ENCODE measurements around the gene SPAST.
"Not testable (repeated sequence)": the region's sequence is repeated elsewhere in the genome, so short reads cannot be mapped to it uniquely, and the experiment has no call there.

The SPAST gene, protein sequence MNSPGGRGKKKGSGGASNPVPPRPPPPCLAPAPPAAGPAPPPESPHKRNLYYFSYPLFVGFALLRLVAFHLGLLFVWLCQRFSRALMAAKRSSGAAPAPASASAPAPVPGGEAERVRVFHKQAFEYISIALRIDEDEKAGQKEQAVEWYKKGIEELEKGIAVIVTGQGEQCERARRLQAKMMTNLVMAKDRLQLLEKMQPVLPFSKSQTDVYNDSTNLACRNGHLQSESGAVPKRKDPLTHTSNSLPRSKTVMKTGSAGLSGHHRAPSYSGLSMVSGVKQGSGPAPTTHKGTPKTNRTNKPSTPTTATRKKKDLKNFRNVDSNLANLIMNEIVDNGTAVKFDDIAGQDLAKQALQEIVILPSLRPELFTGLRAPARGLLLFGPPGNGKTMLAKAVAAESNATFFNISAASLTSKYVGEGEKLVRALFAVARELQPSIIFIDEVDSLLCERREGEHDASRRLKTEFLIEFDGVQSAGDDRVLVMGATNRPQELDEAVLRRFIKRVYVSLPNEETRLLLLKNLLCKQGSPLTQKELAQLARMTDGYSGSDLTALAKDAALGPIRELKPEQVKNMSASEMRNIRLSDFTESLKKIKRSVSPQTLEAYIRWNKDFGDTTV

DNA sequence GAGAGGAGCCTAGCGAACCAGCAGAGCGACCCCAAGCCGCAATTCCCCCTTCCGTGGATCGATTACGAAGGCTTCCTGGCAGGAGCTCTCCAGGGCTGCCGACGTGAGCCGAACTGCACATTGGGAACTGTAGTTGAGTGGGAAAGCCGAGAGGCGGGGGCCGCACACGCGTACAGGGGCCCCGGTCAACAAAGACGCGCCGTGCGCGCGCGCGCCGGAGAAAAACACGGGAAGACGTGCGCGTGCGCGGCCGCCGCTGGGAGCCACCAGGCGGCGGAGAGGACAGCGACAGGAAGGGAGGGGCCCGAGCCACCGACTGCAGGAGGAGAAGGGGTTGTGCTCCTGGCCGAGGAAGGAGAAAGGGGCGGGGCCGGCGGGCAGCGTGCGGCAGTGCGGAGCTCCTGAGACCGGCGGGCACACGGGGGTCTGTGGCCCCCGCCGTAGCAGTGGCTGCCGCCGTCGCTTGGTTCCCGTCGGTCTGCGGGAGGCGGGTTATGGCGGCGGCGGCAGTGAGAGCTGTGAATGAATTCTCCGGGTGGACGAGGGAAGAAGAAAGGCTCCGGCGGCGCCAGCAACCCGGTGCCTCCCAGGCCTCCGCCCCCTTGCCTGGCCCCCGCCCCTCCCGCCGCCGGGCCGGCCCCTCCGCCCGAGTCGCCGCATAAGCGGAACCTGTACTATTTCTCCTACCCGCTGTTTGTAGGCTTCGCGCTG is at the start of gene SPAST:
SPAST (plus strand) TSS at position 247 of the 711 bp plus-strand sequence; CDS start at position 523, 276 bp downstream.
- peak; percentile 99 for DNase-seq

DNA sequence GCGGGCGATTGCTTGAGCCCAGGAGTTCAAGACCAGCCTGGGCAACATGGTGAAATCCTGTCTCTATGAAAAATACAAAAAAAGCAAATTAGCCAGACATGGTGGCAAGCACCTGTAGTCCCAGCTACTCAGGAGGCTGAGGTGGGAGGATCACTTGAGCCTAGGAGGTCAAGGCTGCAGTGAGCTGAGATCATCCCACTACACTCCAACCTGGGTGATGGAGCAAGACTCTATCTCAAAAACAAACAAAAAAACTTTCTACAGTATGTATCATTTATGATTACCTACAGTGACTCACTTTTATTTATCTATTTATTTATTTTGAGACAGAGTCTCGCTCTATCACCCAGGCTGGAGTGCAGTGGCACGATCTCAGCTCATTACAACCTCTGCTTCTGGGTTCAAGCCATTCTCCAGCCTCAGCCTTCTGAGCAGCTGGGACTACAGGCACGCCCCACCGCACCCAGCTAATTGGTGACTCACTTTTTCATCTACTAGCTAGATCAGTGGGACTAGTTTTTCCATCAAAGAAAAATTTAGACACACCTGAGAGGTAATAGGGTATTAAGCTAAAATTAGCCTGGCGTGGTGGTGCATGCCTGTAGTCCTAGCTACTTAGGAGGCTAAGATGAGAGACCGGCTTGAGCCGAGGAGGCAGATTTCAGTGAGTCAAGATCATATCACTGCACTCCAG is 44.4 kb upstream of the SPAST start:
- not testable (repeated sequence) for DNase-seq

DNA sequence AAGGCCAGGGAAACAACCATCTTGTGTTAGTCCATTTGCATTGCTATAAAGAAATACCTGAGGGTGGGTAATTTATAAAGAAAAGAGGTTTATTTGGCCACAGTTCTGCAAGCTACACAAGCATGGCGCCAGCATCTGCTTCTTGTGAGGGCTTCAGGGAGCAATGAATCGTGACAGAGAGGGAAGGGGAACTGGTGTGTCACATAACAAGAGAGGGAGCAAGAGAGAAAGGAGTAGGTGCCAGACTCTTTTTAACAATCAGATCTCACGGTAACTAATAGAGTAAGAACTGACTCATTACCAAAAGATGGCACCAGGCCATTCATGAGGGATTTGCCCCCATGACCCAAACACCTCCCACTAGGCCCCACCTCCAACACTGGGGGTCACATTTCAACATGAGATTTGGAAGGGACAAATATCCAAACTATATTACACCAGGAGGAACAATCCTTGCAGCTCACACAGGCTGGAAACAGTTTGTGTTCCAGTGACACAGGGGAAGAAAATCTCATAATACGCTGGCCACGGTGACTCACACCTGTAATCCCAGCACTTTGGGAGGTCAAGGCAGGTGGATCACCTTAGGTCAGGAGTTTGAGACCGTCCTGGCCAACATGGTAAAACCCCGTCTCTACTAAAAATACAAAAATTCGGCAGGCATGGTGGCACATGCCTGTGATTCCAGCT is 29.0 kb upstream of the SPAST start:
- not testable (repeated sequence) for DNase-seq

DNA sequence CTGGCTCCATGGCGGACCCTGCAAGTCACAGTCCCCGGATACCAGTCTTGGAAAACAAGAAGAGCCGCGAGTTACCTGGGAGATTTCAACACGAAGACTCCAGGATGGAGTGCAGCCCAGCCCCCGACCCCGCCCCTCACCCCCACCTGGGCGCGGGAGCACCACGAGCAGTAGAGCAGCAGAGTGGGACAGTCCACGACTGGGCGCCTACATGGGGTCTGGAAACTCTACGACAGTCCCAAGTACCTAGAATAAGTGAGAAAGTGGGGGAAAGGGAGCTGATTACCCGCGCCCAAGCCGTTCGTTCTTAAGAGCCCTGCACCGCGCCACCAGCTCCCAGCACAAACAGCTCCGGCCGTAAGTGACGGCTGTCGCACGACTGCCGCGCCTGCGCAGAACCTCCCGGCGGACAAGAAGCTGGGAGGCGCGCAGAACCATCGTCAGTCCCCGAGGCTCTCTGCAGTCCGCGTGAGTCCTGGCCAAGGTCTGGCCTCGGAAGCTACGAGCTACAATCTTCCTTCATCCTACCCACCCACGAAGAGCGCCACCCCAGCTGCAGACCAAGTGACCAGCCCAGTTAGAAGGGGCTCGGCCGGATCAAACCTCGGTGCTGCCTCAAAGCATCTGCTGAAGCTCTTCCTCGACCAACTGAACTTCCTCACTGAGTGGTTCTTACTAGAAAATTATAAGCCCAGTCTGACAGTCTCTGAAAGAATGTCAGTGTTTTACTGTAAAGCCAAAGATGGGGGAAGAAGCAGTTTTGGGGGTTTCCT is 23.7 kb upstream of the SPAST start, which contains the start of gene DPY30:
DPY30 (minus strand) TSS at position 359 of the 773 bp plus-strand sequence; CDS start at position 10, 349 bp downstream.
- peak; percentile 92 for DNase-seq

DNA sequence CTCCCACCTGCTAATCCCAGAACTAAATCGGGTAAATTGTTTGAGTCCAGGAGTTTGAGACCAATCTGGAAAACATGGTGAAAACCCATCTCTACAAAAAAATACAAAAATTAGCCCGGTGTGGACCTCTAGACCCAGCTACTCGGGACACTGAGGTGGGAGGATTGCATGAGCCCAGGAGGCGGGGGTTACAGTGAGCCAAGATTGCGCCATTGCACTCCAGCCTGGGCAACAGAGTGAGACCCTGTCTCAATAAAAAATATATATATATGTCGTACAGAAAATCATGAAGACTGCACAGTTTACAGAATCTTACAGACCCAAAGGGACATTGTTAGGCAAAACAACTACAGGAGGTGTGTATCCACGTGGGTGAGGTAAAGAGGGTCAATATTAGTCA is 19.8 kb upstream of the SPAST start:
- DNase-seq = no peak

DNA sequence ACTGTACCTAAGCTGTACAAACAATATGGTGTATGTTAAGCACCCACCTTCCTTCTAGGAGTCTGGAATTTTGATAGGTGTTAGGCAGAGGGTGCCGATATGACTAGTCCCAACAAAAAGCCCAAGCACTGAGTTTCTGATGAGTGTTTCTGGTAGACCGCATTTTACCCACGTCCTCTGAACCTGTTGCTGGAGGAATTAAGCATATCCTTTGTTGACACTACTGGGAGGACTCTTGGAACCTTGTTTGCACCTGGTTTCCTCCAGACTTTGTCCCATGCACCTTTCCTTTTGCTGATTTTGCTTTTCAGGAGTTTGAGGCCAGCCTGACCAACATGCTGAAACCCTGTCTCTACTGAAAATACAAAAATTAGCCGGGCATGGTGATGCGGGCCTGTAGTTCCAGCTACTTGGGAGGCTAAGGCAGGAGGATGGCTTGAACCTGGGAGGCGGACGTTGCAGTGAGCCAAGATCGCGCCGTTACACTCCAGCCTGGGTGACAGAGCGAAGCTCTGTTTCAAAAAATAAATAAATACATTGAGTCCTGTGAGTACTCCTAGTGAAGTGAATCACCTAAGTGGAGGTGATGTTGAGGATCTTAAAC is 11.4 kb upstream of the SPAST start:
- no peak for DNase-seq

DNA sequence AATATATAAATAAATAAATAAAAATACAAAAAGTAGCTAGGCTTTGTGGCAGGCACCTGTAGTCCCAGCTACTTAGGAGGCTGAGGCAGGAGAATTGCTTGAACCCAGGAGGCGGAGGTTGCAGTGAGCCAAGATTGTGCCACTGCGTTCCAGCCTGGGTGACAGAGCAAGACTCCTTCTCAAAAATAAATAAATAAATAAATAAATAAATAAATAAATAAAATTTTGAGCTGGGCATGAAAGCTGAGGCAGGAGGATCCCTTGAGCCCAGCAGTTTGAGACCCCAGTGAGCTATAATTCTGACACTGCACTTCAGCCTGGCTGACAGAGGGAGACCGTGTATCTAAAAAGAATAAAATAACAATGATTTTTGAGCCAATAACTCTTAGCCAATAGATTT is 8.8 kb upstream of the SPAST start:
- DNase-seq = not testable (repeated sequence)

DNA sequence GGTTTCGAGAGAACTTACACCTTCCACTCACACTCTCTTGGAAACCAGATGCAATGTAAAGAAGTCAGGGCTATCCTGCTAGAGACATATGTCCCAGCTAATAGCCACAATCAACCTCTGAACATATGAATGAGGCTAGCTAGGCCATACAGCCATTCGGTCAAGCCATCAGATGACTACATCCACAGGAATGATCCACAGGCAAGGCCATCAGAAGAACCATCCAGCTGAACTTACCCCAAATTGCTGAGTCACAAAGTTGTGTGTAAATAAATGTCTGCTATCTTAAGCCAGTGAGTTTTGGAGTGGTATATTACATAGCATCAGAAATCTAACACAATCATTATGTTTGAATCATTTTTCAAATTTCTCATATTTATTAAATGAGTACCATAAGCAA is 5.2 kb upstream of the SPAST start:
- no peak for DNase-seq

DNA sequence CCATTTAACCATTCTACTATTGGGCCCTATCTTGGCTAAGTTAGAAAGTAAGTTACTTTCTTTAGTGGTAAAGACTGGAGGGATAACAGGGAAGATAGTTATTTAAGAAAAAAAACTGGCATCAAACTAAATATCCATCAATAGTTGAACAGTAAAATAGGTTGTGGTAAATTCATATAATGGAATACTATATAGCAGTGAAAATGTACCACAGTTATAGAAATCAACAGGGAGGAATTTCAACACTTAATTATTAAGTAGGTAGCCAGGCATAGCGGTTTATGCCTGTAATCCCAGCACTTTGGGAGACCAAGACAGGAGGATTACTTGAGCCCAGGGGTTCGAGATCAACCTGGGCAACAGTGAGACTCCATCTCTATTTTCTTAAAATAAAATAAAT is 3.1 kb upstream of the SPAST start:
- DNase-seq = no peak

DNA sequence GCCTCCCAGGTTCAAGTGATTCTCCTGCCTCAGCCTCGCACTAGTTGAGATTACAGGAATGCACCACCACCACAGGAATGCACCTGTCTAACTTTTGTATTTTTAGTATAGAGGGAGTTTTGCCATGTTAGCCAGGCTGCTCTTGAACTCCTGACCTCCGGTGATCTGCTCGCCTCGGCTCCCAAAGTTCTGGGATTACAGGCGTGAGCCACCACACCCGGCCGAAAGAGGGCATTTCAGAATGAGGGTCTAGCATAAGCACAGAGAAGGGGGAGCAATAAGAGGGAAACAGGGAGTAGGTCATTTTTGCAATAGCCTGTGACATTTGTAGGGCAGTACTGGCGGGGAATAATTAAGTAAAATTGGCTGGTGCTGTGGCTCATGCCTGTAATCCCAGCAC is 1.9 kb upstream of the SPAST start:
- no peak for DNase-seq

DNA sequence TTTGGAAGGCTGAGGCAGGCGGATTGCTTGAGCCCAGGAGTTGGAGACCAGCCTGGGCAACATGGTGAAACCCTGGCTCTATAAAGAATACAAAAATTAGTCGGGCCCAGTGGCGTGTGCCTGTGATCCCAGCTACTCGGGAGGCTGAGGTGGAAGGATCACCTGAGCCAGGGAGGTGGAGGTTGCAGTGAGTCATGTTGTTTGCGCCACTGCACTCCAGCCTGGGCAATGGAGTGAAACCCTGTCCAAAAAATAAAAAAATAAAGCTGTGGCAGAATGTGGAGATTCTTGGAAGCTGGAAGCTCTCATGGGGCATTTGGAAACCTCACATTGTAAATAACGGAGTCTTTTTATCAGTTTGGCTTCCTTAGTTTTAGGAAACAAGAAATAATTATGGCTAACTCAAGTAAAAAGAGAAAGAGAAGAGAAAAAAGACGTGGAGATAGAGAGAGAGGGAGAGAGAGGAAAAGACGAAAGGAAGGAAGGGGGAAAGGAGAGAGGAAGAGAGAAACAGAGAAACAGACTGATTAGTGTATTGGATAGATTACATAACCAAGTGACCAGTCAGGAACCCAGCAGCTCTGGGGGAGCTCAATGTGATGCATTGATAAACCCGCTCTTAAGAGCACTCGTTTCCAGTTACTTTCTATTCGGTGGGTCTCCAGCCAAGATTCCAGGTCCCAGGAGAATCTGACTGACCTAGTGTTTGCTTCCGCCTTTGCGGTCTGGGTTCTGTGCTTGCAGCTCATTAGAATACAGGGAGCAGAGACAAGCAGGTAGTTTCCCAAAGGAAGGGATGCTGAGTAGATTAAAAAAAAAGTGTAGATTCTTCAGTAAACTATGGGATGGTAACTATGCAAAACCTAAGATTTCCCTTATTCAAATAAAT is 1.1 kb upstream of the SPAST start:
- DNase-seq = peak; percentile 4

DNA sequence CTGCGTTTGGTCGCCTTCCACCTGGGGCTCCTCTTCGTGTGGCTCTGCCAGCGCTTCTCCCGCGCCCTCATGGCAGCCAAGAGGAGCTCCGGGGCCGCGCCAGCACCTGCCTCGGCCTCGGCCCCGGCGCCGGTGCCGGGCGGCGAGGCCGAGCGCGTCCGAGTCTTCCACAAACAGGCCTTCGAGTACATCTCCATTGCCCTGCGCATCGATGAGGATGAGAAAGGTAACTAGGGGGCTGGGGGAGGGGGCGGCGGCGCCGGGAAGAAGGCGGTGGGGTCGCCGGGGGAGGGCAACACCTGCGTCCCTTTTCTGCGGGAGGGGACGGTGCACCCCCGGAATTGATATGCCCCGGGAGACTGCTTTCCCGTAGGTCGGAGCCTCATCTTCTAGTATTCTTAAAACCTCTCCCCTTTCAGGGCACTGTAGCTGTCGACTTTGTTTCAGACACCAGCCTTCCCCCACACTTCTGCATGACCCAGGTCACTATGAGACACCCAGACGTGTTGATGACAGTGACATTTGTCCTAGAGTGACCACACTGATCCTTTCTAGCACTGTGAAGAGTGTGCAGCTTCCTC is 755 bp downstream of the SPAST start:
- DNase-seq = no peak

DNA sequence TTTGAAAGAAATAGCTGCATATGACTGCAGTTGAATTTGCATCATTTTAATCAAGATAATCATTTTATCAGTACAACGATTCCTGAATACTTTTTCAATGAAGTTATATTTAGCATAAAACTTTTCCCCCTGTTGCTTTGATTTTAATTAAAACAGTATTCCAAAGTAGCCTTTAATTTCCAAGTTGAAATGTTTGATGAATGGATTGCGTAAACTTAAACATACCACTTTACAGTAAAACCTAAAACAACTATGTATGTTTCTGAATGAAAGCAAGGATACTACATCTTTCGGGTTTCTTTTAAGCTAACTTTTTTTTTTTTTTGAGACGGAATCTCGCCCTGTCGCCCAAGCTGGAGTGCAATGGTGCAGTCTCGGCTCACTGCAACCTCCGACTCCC is 1.4 kb downstream of the SPAST start:
- DNase-seq = no peak

DNA sequence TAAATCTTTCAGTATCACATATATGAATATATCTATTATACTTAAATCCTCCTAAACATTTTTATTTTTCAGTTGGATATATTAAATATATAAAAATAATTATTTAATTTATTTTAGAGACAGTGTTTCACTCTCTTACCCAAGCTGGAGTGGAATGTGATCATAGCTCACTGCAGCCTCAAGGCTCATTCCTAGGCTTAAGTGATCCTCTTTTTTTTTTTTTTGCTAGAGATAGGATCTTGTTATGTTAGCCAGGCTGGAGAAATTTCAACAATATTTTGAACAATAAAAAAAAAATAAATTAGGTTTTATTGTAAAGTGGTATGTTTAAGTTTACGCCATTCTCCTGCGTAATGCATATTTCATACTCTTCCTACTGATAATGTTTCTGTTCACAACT is 4.2 kb downstream of the SPAST start:
- no peak for DNase-seq

DNA sequence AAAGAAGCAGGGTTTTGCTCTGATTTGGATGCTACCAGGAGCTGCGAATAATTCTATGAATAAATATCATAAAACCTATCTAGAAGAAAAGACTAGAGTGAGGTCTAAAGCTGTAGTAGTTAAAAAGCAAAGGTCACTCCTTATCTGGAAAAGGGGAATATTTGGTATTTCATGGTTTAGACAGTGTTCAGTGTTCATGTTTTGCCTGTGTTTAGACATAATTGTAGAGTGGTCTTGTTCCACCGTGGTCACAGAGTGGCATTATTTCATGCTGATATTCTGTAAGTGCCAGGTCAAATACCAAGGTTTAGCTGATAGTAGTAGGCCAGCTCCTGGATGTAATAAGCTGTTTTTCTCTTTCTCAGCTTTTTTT is 10.8 kb downstream of the SPAST start:
- DNase-seq = no peak

DNA sequence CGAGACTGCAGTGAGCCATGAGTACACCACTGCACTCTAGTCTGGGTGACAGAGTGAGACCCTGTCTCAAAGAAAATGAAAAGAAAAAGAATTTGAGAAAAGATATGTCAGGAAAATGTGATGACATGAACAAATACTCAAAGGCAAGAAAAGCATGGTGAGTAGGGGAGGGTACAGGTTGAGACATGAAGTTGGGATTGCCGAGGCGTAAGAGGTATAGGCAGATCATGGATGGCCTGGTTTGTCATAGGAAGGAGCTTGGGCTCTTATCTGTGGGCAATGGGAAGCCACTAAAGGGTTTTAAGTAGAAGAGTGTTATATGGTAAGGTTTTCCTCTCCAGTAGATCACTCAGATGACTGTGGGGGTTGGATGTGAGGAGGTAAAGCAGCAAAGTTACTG is 32.3 kb downstream of the SPAST start:
- no peak for DNase-seq

DNA sequence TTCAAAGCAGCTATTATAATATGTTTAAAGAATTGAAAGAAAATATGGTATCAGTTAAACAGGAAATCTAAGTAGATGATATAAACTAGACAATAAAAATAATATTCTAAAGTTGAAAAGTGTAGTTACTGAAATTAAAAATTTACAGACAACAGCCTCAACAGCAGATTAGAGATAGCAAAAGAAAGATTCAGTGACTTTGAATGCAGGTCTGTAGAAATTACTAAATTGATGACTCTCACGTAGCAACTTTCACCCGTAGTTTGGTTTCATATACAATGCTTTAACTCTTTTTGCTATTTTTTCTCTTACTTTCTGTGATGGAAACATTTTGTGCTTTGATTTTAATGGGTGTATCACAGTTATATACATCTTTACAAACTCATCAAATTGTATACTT is 44.8 kb downstream of the SPAST start:
- DNase-seq = no peak

DNA sequence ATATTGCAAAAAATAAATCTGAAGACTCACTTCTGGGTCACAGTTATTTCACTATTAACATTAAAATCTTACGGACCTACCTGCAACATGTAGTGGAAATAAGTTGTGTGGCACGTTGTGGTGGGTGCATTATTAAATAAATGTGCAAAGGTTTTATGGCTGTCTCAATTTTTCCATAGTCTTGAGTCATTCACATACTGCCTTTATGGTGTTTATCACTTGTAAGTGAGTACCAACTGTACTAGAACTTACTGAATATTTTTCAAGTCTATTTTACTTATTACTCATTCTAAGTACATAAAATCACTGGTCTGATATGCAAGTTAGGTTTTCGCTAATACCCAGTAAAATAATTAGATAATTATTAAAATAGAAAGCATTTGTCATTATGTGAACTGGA is 54.7 kb downstream of the SPAST start:
- no peak for DNase-seq

DNA sequence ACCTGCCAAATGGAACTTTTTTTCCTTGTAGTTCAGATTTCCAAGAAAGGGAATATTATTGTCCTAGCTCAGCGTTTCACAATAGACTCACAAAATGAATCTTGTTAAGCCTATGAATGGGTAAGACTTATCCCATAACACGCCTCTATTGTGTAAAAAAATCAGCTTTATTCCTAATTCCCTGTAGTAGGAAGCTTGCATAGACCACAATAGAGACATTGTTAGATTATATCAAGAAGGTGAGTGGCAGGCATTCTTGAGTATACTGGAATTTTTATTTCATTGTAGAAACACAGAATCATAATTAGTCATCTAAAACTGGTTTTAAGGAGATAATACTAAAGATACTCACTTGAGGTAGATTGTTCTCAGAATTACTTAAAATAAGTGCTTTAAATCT is 55.8 kb downstream of the SPAST start:
- no peak for DNase-seq

DNA sequence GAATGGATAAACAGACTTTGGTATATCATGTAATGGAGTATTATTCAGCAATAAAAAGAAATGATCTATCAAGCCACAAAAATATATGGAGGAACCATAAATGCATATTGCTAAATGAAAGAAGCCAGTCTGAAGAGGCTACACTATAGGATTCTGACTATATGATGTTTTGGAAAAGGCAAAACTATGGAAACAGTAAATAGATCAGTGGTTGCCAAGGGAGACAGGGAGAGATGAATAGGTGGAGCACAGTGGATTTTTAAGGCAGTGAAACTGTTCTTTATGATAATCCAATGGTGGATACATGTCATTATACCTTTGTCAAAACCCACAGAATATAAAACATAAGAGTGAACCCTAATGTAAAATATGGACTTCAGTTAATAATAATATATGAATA is 61.3 kb downstream of the SPAST start:
- no peak for DNase-seq

Data from CD4-positive, alpha-beta T cell treated with Interleukin-17A for 4 hours (primary cell).